Sigmoid colon (tissue), 7 donors: ENCODE measurements around the gene COL15A1. TPM values are rescaled to one million over a fixed set of nuclear protein-coding genes. Genes with fewer than 3 reads are reported as not detected.

Source experiments
- DNase-seq: peaks from one replicate; pipeline ENCODE4 v3.0.0-alpha.2; 2019
- H3K27ac ChIP-seq, 4 donors: fragments of 200-600 bp; sonication (generic); one replicate each; pipeline ENCODE4 v1.5.1; 2016 to 2019; ENCODE audit warnings: mild to moderate bottlenecking in 1 of 4
- H3K27me3 ChIP-seq, 3 donors: fragments of 200-600 bp; sonication (generic); one replicate each; pipeline ENCODE4 v1.5.1; 2019; ENCODE audit warnings: mild to moderate bottlenecking in 1 of 3
- H3K36me3 ChIP-seq, 4 donors: fragments of 200-600 bp; sonication (generic); one replicate each; pipeline ENCODE4 v1.5.1; 2016 to 2019
- H3K4me1 ChIP-seq, 4 donors: fragments of 200-600 bp; sonication (generic); one replicate each; pipeline ENCODE4 v1.5.1; 2017 to 2019
- H3K4me3 ChIP-seq, 4 donors: fragments of 200-600 bp; sonication (generic); one replicate each; pipeline ENCODE4 v1.5.1; 2017 to 2019; ENCODE audit warnings: mild to moderate bottlenecking in 2 of 4, moderate library complexity in 1 of 4
- H3K9me3 ChIP-seq, 4 donors: fragments of 200-600 bp in 3 of 4; sonication (generic) in 3 of 4; one replicate each; pipeline versions ENCODE4 v1.5.1 to v1.6.1; 2013 to 2019
- CTCF ChIP-seq, 4 experiments: fragments of 450-650 bp in 3 of 4; fragments of 200-600 bp in 1 of 4; IDR thresholded peaks; one replicate each; pipeline ENCODE4 v1.5.1; 2016 to 2019; ENCODE audit warnings: antibody characterized with exemption in 4 of 4, mild to moderate bottlenecking in 3 of 4, moderate library complexity in 2 of 4
- EP300 ChIP-seq, 4 donors: sonication (generic); formaldehyde crosslinking; IDR thresholded peaks; one replicate each; pipeline ENCODE4 v1.6.1; 2017; ENCODE audit warnings: antibody characterized with exemption in 4 of 4
- POLR2A ChIP-seq, 2 donors: fragments of 450-650 bp; IDR thresholded peaks; one replicate each; pipeline ENCODE4 v1.6.1; 2016; ENCODE audit warnings: antibody characterized with exemption in 2 of 2, mild to moderate bottlenecking in 2 of 2, moderate library complexity in 2 of 2
- POLR2AphosphoS5 ChIP-seq, 4 donors: sonication (generic); formaldehyde crosslinking; IDR thresholded peaks; one replicate each; pipeline ENCODE4 v1.6.1; 2017; ENCODE audit warnings: antibody characterized with exemption in 4 of 4
- WGBS, 2 donors: extraction: QIAGEN DNeasy Blood & Tissue Kit; methylation state at CpG; one replicate each; pipeline ENCODE4 v1.1.7; 2013; 5-methylcytosine and 5-hydroxymethylcytosine counted together
- intact Hi-C: fragments of 100-400 bp; cut with DNase I; formaldehyde crosslinking; loops from one replicate; pipeline ENCODE4 v1.15.1; 2023
- polyA plus RNA-seq, 3 donors: library from polyadenylated mRNA; stranded (reverse); fragments of 200-250 nt; gene quantifications; one replicate each; pipeline ENCODE4 v1.2.3, GENCODE V29; 2013
- total RNA-seq, 4 donors: library from RNA; depleted of rRNA; stranded (reverse); fragments of >200 nt; gene quantifications; one replicate each; pipeline ENCODE4 v1.1.0, GENCODE V29; 2016
- donor health status: healthy with polysubstance abuse.
- donor health status: Bipolar disorder and iron deficiency.
- donor health status: healthy.

Gene COL15A1
- total and polyA plus RNA-seq, 7 donors, result under 0.01 to 104 (median 21.4) TPM

GRCh38 chr9:98972716-98973115 is 29.0 kb downstream of the COL15A1 start:
- Histone ChIP-seq H3K27me3 (no peaks in the 10 kb centered on the region), H3K36me3 (no peaks in the 10 kb centered on the region), H3K9me3 (no peaks in the 10 kb centered on the region), H3K4me3 (no peak overlapping the region), H3K4me1 (peaks cover 0 to 94% (median 73%) of the 10 kb centered on the region in 4 donors), H3K27ac (peak overlapping the region; percentile 76 to 91 (median 80))
- 57 to 58% methylated on average over 3 of the region's 3 CpGs for WGBS, 2 donors
- intact Hi-C loops, result loop anchor here (10.0 kb wide), 2 partner anchors 168 to 842 kb away; partner anchors contain the start of gene GALNT12
- DNase-seq, result no peak
- TF ChIP-seq EP300 (IDR thresholded peaks at IDR 0.05) (no peak), CTCF (IDR thresholded peaks at IDR 0.05) (no peak), POLR2AphosphoS5 (IDR thresholded peaks at IDR 0.05) (no peak), POLR2A (IDR thresholded peaks at IDR 0.05) (no peak)

- Histone ChIP-seq H3K4me1 (peaks cover 0 to 94% (median 76%) of the 10 kb centered on the region in 4 donors), H3K9me3 (no peaks in the 10 kb centered on the region), H3K36me3 (no peaks in the 10 kb centered on the region), H3K27ac (peak overlapping the region; percentile 76 to 91 (median 80)), H3K27me3 (no peaks in the 10 kb centered on the region), H3K4me3 (no peak overlapping the region)
- no peak for DNase-seq
- WGBS, 2 donors, result 82 to 90% methylated on average over 9 of the region's 9 CpGs
- intact Hi-C loops, result loop anchor here (10.0 kb wide), 2 partner anchors 168 to 842 kb away; partner anchors contain the start of gene GALNT12
- TF ChIP-seq CTCF (IDR thresholded peaks at IDR 0.05) (no peak), POLR2A (IDR thresholded peaks at IDR 0.05) (no peak), POLR2AphosphoS5 (IDR thresholded peaks at IDR 0.05) (no peak), EP300 (IDR thresholded peaks at IDR 0.05) (no peak)
Observed at GRCh38 chr9:98973171-98973570, 29.5 kb downstream of the COL15A1 start.

- H3K4me3 ChIP-seq, result no peak overlapping the region
- intact Hi-C loops, result loop anchor here (10.0 kb wide), 2 partner anchors 169 to 841 kb away; partner anchors contain the start of gene GALNT12
- TF ChIP-seq EP300 (IDR thresholded peaks at IDR 0.05) (no peak), POLR2A (IDR thresholded peaks at IDR 0.05) (no peak), POLR2AphosphoS5 (IDR thresholded peaks at IDR 0.05) (peak in 2 of 4 donors; percentile 17 to 27), CTCF (IDR thresholded peaks at IDR 0.05) (no peak)
- H3K27me3 ChIP-seq, result no peaks in the 10 kb centered on the region
- peaks cover 0 to 94% (median 78%) of the 10 kb centered on the region in 4 donors for H3K4me1 ChIP-seq
- H3K36me3 ChIP-seq, result no peaks in the 10 kb centered on the region
- peak overlapping the region; percentile 76 to 91 (median 80) for H3K27ac ChIP-seq
- no peaks in the 10 kb centered on the region for H3K9me3 ChIP-seq
- peak; percentile 85 for DNase-seq
- WGBS, 2 donors, result 76 to 81% methylated on average over 6 of the region's 6 CpGs
Observed at GRCh38 chr9:98973576-98973975, 29.9 kb downstream of the COL15A1 start.

- TF ChIP-seq CTCF (IDR thresholded peaks at IDR 0.05) (no peak), EP300 (IDR thresholded peaks at IDR 0.05) (no peak), POLR2AphosphoS5 (IDR thresholded peaks at IDR 0.05) (no peak), POLR2A (IDR thresholded peaks at IDR 0.05) (no peak)
- peak overlapping the region; percentile 76 to 91 (median 80) for H3K27ac ChIP-seq
- intact Hi-C loops, result loop anchor here (10.0 kb wide), 2 partner anchors 169 to 841 kb away; partner anchors contain the start of gene GALNT12
- no peak for DNase-seq
- WGBS, 2 donors, result 80 to 87% methylated on average over 6 of the region's 6 CpGs
- no peak overlapping the region for H3K4me3 ChIP-seq
- H3K36me3 ChIP-seq, result no peaks in the 10 kb centered on the region
- H3K27me3 ChIP-seq, result no peaks in the 10 kb centered on the region
- no peaks in the 10 kb centered on the region for H3K9me3 ChIP-seq
- peaks cover 0 to 96% (median 82%) of the 10 kb centered on the region in 4 donors for H3K4me1 ChIP-seq
Observed at GRCh38 chr9:98974106-98974505, 30.4 kb downstream of the COL15A1 start.
